ENCODE data around the gene CSF2RB.

The CSF2RB gene

GRCh38 chr22:36927671-36928070 lies 14.2 kb downstream of the CSF2RB start:
- TF ChIP-seq ZBTB7A (IDR thresholded peaks at IDR 0.05; ENCODE audit: low read depth), result no peak
- no peak for TF ChIP-seq CREB1 (IDR thresholded peaks at IDR 0.05; ENCODE audit: low read depth)

DNA sequence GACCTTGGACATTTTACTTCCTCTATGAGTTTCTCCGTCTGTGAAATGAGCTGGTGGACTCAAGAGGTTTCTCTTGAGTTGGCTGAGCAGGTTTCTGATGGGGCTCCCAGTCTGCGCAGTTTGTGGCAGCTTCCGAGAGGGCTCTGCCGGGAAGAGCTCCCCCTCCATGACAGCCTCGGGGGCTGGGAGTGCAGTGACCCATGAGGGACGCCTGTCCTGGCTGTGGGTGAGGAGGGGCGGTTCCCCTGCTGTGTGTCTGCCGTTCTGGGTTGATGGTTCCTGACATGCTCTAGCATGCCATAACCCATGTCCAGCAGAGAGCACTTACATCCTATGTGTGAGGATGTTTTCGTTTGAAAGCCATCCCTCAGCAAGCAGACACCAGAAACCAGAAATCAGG lies 14.8 kb downstream of the CSF2RB start:
- TF ChIP-seq CREB1 (IDR thresholded peaks at IDR 0.05; ENCODE audit: low read depth) (no peak), RAD21 (IDR thresholded peaks at IDR 0.05; ENCODE audit: low read depth) (no peak), ZBTB7A (IDR thresholded peaks at IDR 0.05; ENCODE audit: low read depth) (no peak), CEBPB (IDR thresholded peaks at IDR 0.05) (no peak), TCF12 (IDR thresholded peaks at IDR 0.05; ENCODE audit: low read depth) (no peak), TAF1 (IDR thresholded peaks at IDR 0.05; ENCODE audit: low read depth) (no peak), EP300 (IDR thresholded peaks at IDR 0.05; ENCODE audit: borderline replicate concordance) (no peak), EGR1 (IDR thresholded peaks at IDR 0.05) (no peak), FOXM1 (IDR thresholded peaks at IDR 0.05; ENCODE audit: borderline replicate concordance, low read depth) (no peak), TEAD4 (IDR thresholded peaks at IDR 0.05) (no peak), NFIC (IDR thresholded peaks at IDR 0.05) (no peak)
- TF ChIP-seq, protein P1, sequence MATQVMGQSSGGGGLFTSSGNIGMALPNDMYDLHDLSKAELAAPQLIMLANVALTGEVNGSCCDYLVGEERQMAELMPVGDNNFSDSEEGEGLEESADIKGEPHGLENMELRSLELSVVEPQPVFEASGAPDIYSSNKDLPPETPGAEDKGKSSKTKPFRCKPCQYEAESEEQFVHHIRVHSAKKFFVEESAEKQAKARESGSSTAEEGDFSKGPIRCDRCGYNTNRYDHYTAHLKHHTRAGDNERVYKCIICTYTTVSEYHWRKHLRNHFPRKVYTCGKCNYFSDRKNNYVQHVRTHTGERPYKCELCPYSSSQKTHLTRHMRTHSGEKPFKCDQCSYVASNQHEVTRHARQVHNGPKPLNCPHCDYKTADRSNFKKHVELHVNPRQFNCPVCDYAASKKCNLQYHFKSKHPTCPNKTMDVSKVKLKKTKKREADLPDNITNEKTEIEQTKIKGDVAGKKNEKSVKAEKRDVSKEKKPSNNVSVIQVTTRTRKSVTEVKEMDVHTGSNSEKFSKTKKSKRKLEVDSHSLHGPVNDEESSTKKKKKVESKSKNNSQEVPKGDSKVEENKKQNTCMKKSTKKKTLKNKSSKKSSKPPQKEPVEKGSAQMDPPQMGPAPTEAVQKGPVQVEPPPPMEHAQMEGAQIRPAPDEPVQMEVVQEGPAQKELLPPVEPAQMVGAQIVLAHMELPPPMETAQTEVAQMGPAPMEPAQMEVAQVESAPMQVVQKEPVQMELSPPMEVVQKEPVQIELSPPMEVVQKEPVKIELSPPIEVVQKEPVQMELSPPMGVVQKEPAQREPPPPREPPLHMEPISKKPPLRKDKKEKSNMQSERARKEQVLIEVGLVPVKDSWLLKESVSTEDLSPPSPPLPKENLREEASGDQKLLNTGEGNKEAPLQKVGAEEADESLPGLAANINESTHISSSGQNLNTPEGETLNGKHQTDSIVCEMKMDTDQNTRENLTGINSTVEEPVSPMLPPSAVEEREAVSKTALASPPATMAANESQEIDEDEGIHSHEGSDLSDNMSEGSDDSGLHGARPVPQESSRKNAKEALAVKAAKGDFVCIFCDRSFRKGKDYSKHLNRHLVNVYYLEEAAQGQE (IDR thresholded peaks at IDR 0.05; ENCODE audit: low read depth), result no peak
- TF ChIP-seq, protein P2, sequence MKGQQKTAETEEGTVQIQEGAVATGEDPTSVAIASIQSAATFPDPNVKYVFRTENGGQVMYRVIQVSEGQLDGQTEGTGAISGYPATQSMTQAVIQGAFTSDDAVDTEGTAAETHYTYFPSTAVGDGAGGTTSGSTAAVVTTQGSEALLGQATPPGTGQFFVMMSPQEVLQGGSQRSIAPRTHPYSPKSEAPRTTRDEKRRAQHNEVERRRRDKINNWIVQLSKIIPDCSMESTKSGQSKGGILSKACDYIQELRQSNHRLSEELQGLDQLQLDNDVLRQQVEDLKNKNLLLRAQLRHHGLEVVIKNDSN (IDR thresholded peaks at IDR 0.05), result no peak
- TF ChIP-seq, protein P3, sequence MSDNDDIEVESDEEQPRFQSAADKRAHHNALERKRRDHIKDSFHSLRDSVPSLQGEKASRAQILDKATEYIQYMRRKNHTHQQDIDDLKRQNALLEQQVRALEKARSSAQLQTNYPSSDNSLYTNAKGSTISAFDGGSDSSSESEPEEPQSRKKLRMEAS (IDR thresholded peaks at IDR 0.05), result no peak

GRCh38 chr22:36928786-36929535 lies 15.5 kb downstream of the CSF2RB start:
- TF ChIP-seq CEBPB (IDR thresholded peaks at IDR 0.05) (no peak), ZBTB7A (IDR thresholded peaks at IDR 0.05; ENCODE audit: low read depth) (no peak), EGR1 (IDR thresholded peaks at IDR 0.05) (no peak), TCF12 (IDR thresholded peaks at IDR 0.05; ENCODE audit: low read depth) (no peak), FOXM1 (IDR thresholded peaks at IDR 0.05; ENCODE audit: borderline replicate concordance, low read depth) (no peak)
- TF ChIP-seq, protein P3 (IDR thresholded peaks at IDR 0.05), result no peak

GRCh38 chr22:36929621-36930020 lies 16.2 kb downstream of the CSF2RB start:
- no peak for TF ChIP-seq ZBTB7A (IDR thresholded peaks at IDR 0.05; ENCODE audit: low read depth)
- no peak for TF ChIP-seq FOXM1 (IDR thresholded peaks at IDR 0.05; ENCODE audit: borderline replicate concordance, low read depth)
- no peak for TF ChIP-seq EP300 (IDR thresholded peaks at IDR 0.05; ENCODE audit: borderline replicate concordance)
- TF ChIP-seq NFIC (IDR thresholded peaks at IDR 0.05), result no peak
- TF ChIP-seq TAF1 (IDR thresholded peaks at IDR 0.05; ENCODE audit: low read depth), result no peak
- TF ChIP-seq CEBPB (IDR thresholded peaks at IDR 0.05), result no peak
- TF ChIP-seq RAD21 (IDR thresholded peaks at IDR 0.05; ENCODE audit: low read depth), result no peak
- TF ChIP-seq, protein P1 (IDR thresholded peaks at IDR 0.05; ENCODE audit: low read depth), result no peak
- TF ChIP-seq, protein P2 (IDR thresholded peaks at IDR 0.05), result no peak
- TF ChIP-seq TCF12 (IDR thresholded peaks at IDR 0.05; ENCODE audit: low read depth), result no peak
- no peak for TF ChIP-seq CREB1 (IDR thresholded peaks at IDR 0.05; ENCODE audit: low read depth)
- no peak for TF ChIP-seq EGR1 (IDR thresholded peaks at IDR 0.05)
- TF ChIP-seq, protein P3 (IDR thresholded peaks at IDR 0.05), result no peak
- TF ChIP-seq TEAD4 (IDR thresholded peaks at IDR 0.05), result no peak
- no peak for TF ChIP-seq YY1 (IDR thresholded peaks at IDR 0.05; ENCODE audit: low read depth)

DNA sequence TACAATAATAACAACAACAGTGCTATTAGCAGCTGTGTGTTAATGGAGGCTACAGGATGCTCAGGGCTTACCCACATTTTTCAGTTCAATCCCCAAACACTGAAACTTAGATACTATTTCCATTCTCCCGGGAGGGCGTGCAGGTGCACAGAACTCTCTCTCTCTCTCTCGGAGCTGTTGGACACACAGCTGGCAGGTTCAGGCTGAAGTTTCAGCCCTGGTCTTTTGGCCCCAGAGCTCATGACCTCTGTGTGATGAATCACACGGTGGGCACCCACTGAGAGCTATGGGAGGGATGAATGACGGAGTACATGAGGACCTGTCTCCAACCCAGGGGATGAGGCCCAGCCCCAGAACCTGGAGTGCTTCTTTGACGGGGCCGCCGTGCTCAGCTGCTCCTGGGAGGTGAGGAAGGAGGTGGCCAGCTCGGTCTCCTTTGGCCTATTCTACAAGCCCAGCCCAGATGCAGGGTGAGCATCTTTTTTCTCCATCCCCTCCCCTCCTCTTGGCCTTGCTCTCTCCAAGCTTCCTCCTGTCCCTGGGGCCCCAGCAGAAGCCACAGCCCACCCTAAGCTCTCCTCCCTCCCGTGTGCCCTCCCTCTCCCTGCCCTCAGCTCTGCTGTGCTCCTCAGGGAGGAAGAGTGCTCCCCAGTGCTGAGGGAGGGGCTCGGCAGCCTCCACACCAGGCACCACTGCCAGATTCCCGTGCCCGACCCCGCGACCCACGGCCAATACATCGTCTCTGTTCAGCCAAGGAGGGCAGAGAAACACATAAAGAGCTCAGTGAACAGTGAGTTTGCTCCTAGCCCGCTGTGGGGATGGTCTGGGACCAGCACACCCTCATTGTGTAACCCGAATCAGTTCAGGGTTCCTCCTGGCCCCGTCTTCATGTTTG lies 16.9 kb downstream of the CSF2RB start:
- TF ChIP-seq TEAD4 (IDR thresholded peaks at IDR 0.05) (no peak), NFIC (IDR thresholded peaks at IDR 0.05) (no peak), ZBTB7A (IDR thresholded peaks at IDR 0.05; ENCODE audit: low read depth) (no peak), YY1 (IDR thresholded peaks at IDR 0.05; ENCODE audit: low read depth) (no peak), CEBPB (IDR thresholded peaks at IDR 0.05) (no peak), CREB1 (IDR thresholded peaks at IDR 0.05; ENCODE audit: low read depth) (no peak), RAD21 (IDR thresholded peaks at IDR 0.05; ENCODE audit: low read depth) (no peak), TCF12 (IDR thresholded peaks at IDR 0.05; ENCODE audit: low read depth) (no peak)
- TF ChIP-seq, protein P3 (IDR thresholded peaks at IDR 0.05), result no peak
- TF ChIP-seq, protein P2 (IDR thresholded peaks at IDR 0.05), result no peak
